H9 (cell line): ENCODE results near the gene MBTD1. TPM values are rescaled to one million over a fixed set of nuclear protein-coding genes. Genes with fewer than 3 reads are reported as not detected.

Source experiments
- DNase-seq: peaks from one replicate; pipeline ENCODE4 v3.0.0-alpha.2; 2017
- H2AFZ ChIP-seq: one replicate; pipeline ENCODE4 v1.6.1; 2013; ENCODE audit warnings: mild to moderate bottlenecking, low read length, control low read depth, moderate library complexity
- H2AK5ac ChIP-seq: 2 replicates; pipeline ENCODE4 v1.6.1; 2013; ENCODE audit warnings: low read length, control low read depth, mixed read lengths; ENCODE audit not compliant: insufficient read length
- H2BK120ac ChIP-seq: one replicate; pipeline ENCODE4 v1.6.1; 2013; ENCODE audit warnings: low read depth, mild to moderate bottlenecking, low read length, control low read depth, inconsistent platforms; ENCODE audit not compliant: poor library complexity, severe bottlenecking
- H2BK12ac ChIP-seq: 2 replicates; pipeline ENCODE4 v1.6.1; 2013; ENCODE audit warnings: low read length, control low read depth, mixed read lengths, low read depth; ENCODE audit not compliant: insufficient read length
- H2BK15ac ChIP-seq: 2 replicates; pipeline ENCODE4 v1.6.1; 2013; ENCODE audit warnings: low read depth, low read length, control low read depth
- H2BK20ac ChIP-seq: one replicate; pipeline ENCODE4 v1.6.1; 2013; ENCODE audit warnings: low read depth, mild to moderate bottlenecking, low read length, control low read depth, inconsistent platforms; ENCODE audit not compliant: poor library complexity, severe bottlenecking
- H2BK5ac ChIP-seq: 2 replicates; pipeline ENCODE4 v1.6.1; 2013; ENCODE audit warnings: low read length, control low read depth, mixed read lengths; ENCODE audit not compliant: insufficient read length
- H3K14ac ChIP-seq: 2 replicates; pipeline ENCODE4 v1.6.1; 2013; ENCODE audit warnings: low read length, control low read depth; ENCODE audit not compliant: insufficient read depth
- H3K18ac ChIP-seq: 2 replicates; pipeline ENCODE4 v1.6.1; 2013; ENCODE audit warnings: low read depth, mild to moderate bottlenecking, mixed read lengths, low read length, control low read depth; ENCODE audit not compliant: insufficient read length
- H3K23ac ChIP-seq: 2 replicates; pipeline ENCODE4 v1.6.1; 2013; ENCODE audit warnings: low read length, control low read depth, mixed read lengths, low read depth; ENCODE audit not compliant: insufficient read length
- H3K23me2 ChIP-seq: 2 replicates; pipeline ENCODE4 v1.6.1; 2013; ENCODE audit warnings: low read depth, mild to moderate bottlenecking, mixed read lengths, low read length, control low read depth; ENCODE audit not compliant: insufficient read length, poor library complexity, severe bottlenecking
- H3K27ac ChIP-seq: 2 replicates; pipeline ENCODE4 v1.5.1; 2013; ENCODE audit warnings: low read length, control low read depth, mixed read lengths, low read depth; ENCODE audit not compliant: insufficient read length
- H3K27me3 ChIP-seq: 2 replicates; pipeline ENCODE4 v1.6.1; 2013; ENCODE audit warnings: low read length, control low read depth, inconsistent platforms; ENCODE audit not compliant: insufficient read depth
- H3K4ac ChIP-seq: 2 replicates; pipeline ENCODE4 v1.6.1; 2013; ENCODE audit warnings: low read depth, mild to moderate bottlenecking, control low read depth, inconsistent platforms, low read length, moderate library complexity
- H3K4me1 ChIP-seq: 2 replicates; pipeline ENCODE4 v1.6.1; 2013; ENCODE audit warnings: low read length, control low read depth, inconsistent platforms; ENCODE audit not compliant: insufficient read depth
- H3K4me2 ChIP-seq: 2 replicates; pipeline ENCODE4 v1.6.1; 2013; ENCODE audit warnings: low read length, control low read depth, mixed read lengths; ENCODE audit not compliant: insufficient read length, insufficient read depth
- H3K56ac ChIP-seq: 2 replicates; pipeline ENCODE4 v1.6.1; 2013; ENCODE audit warnings: low read depth, mild to moderate bottlenecking, mixed read lengths, low read length, control low read depth; ENCODE audit not compliant: insufficient read length
- H3K79me1 ChIP-seq: 2 replicates; pipeline ENCODE4 v1.6.1; 2013; ENCODE audit warnings: low read depth, mild to moderate bottlenecking, moderate library complexity, low read length, control low read depth, inconsistent platforms; ENCODE audit not compliant: insufficient read depth, poor library complexity, severe bottlenecking
- H3K79me2 ChIP-seq: 2 replicates; pipeline ENCODE4 v1.6.1; 2013; ENCODE audit warnings: low read length, control low read depth, inconsistent platforms; ENCODE audit not compliant: insufficient read depth
- H3K9ac ChIP-seq: 2 replicates; pipeline ENCODE4 v1.6.1; 2013; ENCODE audit warnings: low read length, control low read depth, mixed read lengths; ENCODE audit not compliant: insufficient read length; ENCODE audit errors: extremely low read depth
- H3K9me3 ChIP-seq: one replicate; pipeline ENCODE4 v1.6.1; 2013; ENCODE audit warnings: low read depth, low read length, inconsistent platforms; ENCODE audit not compliant: control insufficient read depth
- H3T11ph ChIP-seq: one replicate; pipeline ENCODE4 v1.6.1; 2013; ENCODE audit warnings: mild to moderate bottlenecking, low read length, control low read depth, inconsistent platforms
- H4K20me1 ChIP-seq: one replicate; pipeline ENCODE4 v1.6.1; 2013; ENCODE audit not compliant: control insufficient read depth, insufficient read length, insufficient read depth
- H4K5ac ChIP-seq: 2 replicates; pipeline ENCODE4 v1.6.1; 2013; ENCODE audit warnings: low read depth, mild to moderate bottlenecking, mixed read lengths, low read length, control low read depth; ENCODE audit not compliant: insufficient read length
- H4K8ac ChIP-seq: replicated peaks from 2 replicates; pipeline ENCODE4 v1.6.1; 2013; ENCODE audit warnings: low read length, control low read depth, mixed read lengths, low read depth; ENCODE audit not compliant: insufficient read length
- H4K91ac ChIP-seq: 2 replicates; pipeline ENCODE4 v1.6.1; 2013; ENCODE audit warnings: low read depth, mild to moderate bottlenecking, moderate library complexity, mixed read lengths, low read length, control low read depth; ENCODE audit not compliant: insufficient read length
- H3K27ac Mint-ChIP-seq, 3 experiments: 2 replicates in 2 of 3; 3 replicates in 1 of 3; pipeline ENCODE4 v1.8.0; 2020 to 2021; ENCODE audit warnings: mixed read lengths in 3 of 3, mild to moderate bottlenecking in 1 of 3, moderate library complexity in 1 of 3
- H3K27me3 Mint-ChIP-seq: 2 replicates; pipeline ENCODE4 v1.8.0; 2021; ENCODE audit warnings: low read depth, mild to moderate bottlenecking, moderate library complexity, mixed read lengths
- H3K36me3 Mint-ChIP-seq, 3 experiments: 2 replicates in 2 of 3; 3 replicates in 1 of 3; pipeline ENCODE4 v1.8.0; 2020 to 2021; ENCODE audit warnings: low read depth in 3 of 3, mixed read lengths in 3 of 3; ENCODE audit not compliant: insufficient read depth in 1 of 3
- H3K4me1 Mint-ChIP-seq, 2 experiments: 2 replicates each; pipeline ENCODE4 v1.8.0; 2020; ENCODE audit warnings: mixed read lengths in 2 of 2
- H3K4me3 Mint-ChIP-seq, 2 experiments: 2 replicates in 1 of 2; 3 replicates in 1 of 2; pipeline ENCODE4 v1.8.0; 2020 to 2021; ENCODE audit warnings: mild to moderate bottlenecking in 2 of 2, mixed read lengths in 2 of 2, moderate library complexity in 1 of 2
- H3K9me3 Mint-ChIP-seq, 2 experiments: 2 replicates in 1 of 2; 3 replicates in 1 of 2; pipeline ENCODE4 v1.8.0; 2020; ENCODE audit warnings: mild to moderate bottlenecking in 2 of 2, mixed read lengths in 2 of 2, moderate library complexity in 1 of 2
- WGBS: extraction: QIAGEN DNeasy Blood & Tissue Kit; methylation state at CpG from one replicate; pipeline ENCODE4 v1.1.7; 2013; ENCODE audit warnings: missing lambda C conversion rate, low lambda C conversion rate, mixed read lengths; ENCODE audit not compliant: insufficient read length; ENCODE audit errors: extremely low coverage; 5-methylcytosine and 5-hydroxymethylcytosine counted together
- total RNA-seq: library from RNA; stranded (reverse); gene quantifications from 2 replicates; pipeline ENCODE4 v1.2.1, GENCODE V29; 2021
- TF ChIP-seq, protein P1 (sequence below): fragments of 200-600 bp; sonication (generic); conservative IDR thresholded peaks from 3 replicates; pipeline ENCODE4 v1.8.0; 2021; ENCODE audit warnings: antibody characterized with exemption, mild to moderate bottlenecking

The MBTD1 gene
- total RNA-seq, 1 experiment from 2014 or later, result 49.6 TPM

DNA sequence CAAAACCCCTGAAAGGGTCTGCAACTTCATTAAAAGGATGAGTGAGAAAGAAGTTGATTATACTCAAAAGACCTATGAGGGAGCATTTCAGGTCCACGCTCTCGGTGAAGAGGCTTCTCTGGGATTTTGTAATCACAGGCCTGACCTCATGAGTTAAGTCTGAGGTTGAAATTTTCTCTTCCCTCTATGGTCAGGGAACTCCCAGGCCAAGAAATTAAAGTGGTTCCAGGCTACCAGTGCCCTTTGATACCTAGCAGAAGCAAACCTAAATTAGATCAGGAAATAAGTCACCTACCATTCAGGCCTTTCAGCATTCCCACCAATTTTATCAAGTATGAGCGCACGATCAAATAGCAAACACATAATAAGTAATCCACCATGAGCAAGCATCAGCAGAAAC is 27.9 kb downstream of the MBTD1 start:
- Mint-ChIP-seq H3K36me3 (peaks cover 0 to 8% (median 4%) of the 10 kb centered on the region in 3 experiments; a peak in 3 of 7 replicates), H3K27me3 (no peaks in the 10 kb centered on the region), H3K4me1 (peaks cover 3 to 8% of the 10 kb centered on the region in 2 experiments; a peak in 1 of 4 replicates), H3K9me3 (no peaks in the 10 kb centered on the region), H3K27ac (no peak overlapping the region; a peak in 1 of 7 replicates), H3K4me3 (no peak overlapping the region)
- Histone ChIP-seq H3T11ph (no peak overlapping the region), H3K79me2 (peaks cover 10% of the 10 kb centered on the region; the same call in 1 of the 2 replicates), H4K20me1 (no peaks in the 10 kb centered on the region), H2BK120ac (no peak overlapping the region), H3K4me2 (no peak overlapping the region), H2AFZ (no peak overlapping the region), H3K18ac (no peak overlapping the region), H3K9me3 (no peaks in the 10 kb centered on the region), H3K56ac (no peak overlapping the region), H4K5ac (no peak overlapping the region), H3K23ac (no peak overlapping the region), H2BK5ac (no peak overlapping the region), H3K9ac (no peak overlapping the region), H2BK20ac (no peak overlapping the region), H4K91ac (no peak overlapping the region), H3K27ac (no peak overlapping the region), H3K4me1 (no peaks in the 10 kb centered on the region), H3K27me3 (no peaks in the 10 kb centered on the region; the same call in 1 of the 2 replicates), H2BK15ac (no peak overlapping the region), H2AK5ac (no peak overlapping the region), H3K23me2 (no peaks in the 10 kb centered on the region), H2BK12ac (no peak overlapping the region), H4K8ac (no peak overlapping the region), H3K14ac (no peak overlapping the region), H3K4ac (no peak overlapping the region), H3K79me1 (peaks cover 11% of the 10 kb centered on the region)
- no peak for DNase-seq
- no CpG with 5 or more reads among the region's 4 CpGs for WGBS
- TF ChIP-seq, protein P1, sequence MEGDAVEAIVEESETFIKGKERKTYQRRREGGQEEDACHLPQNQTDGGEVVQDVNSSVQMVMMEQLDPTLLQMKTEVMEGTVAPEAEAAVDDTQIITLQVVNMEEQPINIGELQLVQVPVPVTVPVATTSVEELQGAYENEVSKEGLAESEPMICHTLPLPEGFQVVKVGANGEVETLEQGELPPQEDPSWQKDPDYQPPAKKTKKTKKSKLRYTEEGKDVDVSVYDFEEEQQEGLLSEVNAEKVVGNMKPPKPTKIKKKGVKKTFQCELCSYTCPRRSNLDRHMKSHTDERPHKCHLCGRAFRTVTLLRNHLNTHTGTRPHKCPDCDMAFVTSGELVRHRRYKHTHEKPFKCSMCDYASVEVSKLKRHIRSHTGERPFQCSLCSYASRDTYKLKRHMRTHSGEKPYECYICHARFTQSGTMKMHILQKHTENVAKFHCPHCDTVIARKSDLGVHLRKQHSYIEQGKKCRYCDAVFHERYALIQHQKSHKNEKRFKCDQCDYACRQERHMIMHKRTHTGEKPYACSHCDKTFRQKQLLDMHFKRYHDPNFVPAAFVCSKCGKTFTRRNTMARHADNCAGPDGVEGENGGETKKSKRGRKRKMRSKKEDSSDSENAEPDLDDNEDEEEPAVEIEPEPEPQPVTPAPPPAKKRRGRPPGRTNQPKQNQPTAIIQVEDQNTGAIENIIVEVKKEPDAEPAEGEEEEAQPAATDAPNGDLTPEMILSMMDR, result no peak
